HEK293 (cell line): ENCODE results near the gene TKTL1.

Experiments
- CTCF ChIA-PET: fragments of 350-600 bp; formaldehyde crosslinking; extraction: SDS; loops from one replicate; lab custom pipeline; 2021; ENCODE audit warnings: antibody characterized with exemption; lab: Yijun Ruan, JAX
- POLR2A ChIA-PET: fragments of 300-600 bp; formaldehyde crosslinking; extraction: SDS; loops from one replicate; lab custom pipeline; 2020; ENCODE audit warnings: antibody characterized with exemption, inconsistent platforms; lab: Yijun Ruan, JAX
- H3K27ac ChIP-seq: fragments of 200-500 bp; sonication (Bioruptor generic); 2 replicates; pipeline ENCODE4 v1.5.1; 2014; ENCODE audit warnings: low read depth, low read length, control low read depth, inconsistent platforms; ENCODE audit errors: extremely low read depth
- H3K36me3 ChIP-seq, 2 experiments: fragments of 200-500 bp in 1 of 2; sonication (Bioruptor generic) in 1 of 2; 1 replicate in 1 of 2; 2 replicates in 1 of 2; pipeline ENCODE4 v1.5.1; 2014 to 2017; ENCODE audit warnings: inconsistent platforms in 2 of 2, low read length in 2 of 2; ENCODE audit not compliant: control insufficient read depth in 2 of 2, insufficient read depth in 1 of 2
- H3K4me1 ChIP-seq: fragments of 200-500 bp; sonication (Bioruptor generic); 2 replicates; pipeline ENCODE4 v1.5.1; 2014; ENCODE audit warnings: mild to moderate bottlenecking, low read length, inconsistent platforms; ENCODE audit not compliant: control insufficient read depth, insufficient read depth
- H3K4me3 ChIP-seq: 2 replicates; pipeline ENCODE4 v1.5.1; 2011; ENCODE audit warnings: low read depth, mild to moderate bottlenecking, control low read depth, low read length, moderate library complexity
- H3K9me3 ChIP-seq: fragments of 200-500 bp; sonication (Bioruptor generic); 2 replicates; pipeline ENCODE4 v1.5.1; 2014; ENCODE audit warnings: low read depth, low read length, inconsistent platforms; ENCODE audit not compliant: control insufficient read depth, insufficient read depth
- BCL11B ChIP-seq: fragments of 450-650 bp; formaldehyde crosslinking; IDR thresholded peaks from 2 replicates; pipeline ENCODE4 v1.5.1; 2016; ENCODE audit warnings: low read depth, missing biosample characterization, missing genetic modification characterization
- GFI1B ChIP-seq: fragments of 450-650 bp; formaldehyde crosslinking; IDR thresholded peaks from 2 replicates; pipeline ENCODE4 v1.5.1; 2016; ENCODE audit warnings: missing biosample characterization, missing genetic modification characterization
- GLI4 ChIP-seq: fragments of 450-650 bp; formaldehyde crosslinking; IDR thresholded peaks from 2 replicates; pipeline ENCODE4 v1.5.1; 2016; ENCODE audit warnings: missing biosample characterization, missing genetic modification characterization
- HOXD13 ChIP-seq: sonication (generic); formaldehyde crosslinking; IDR thresholded peaks from 2 replicates; pipeline ENCODE4 v1.8.0; 2022; ENCODE audit warnings: missing genetic modification reagents, borderline replicate concordance
- SP2 ChIP-seq: fragments of 450-650 bp; formaldehyde crosslinking; IDR thresholded peaks from 2 replicates; pipeline ENCODE4 v1.5.1; 2016; ENCODE audit warnings: missing biosample characterization, missing genetic modification characterization
- SP3 ChIP-seq: fragments of 450-650 bp; formaldehyde crosslinking; IDR thresholded peaks from 2 replicates; pipeline ENCODE4 v1.5.1; 2016; ENCODE audit warnings: missing biosample characterization, missing genetic modification characterization
- SP7 ChIP-seq: fragments of 450-650 bp; formaldehyde crosslinking; IDR thresholded peaks from 2 replicates; pipeline ENCODE4 v1.5.1; 2016; ENCODE audit warnings: missing biosample characterization, missing genetic modification characterization
- ZBTB7A ChIP-seq: fragments of 450-650 bp; formaldehyde crosslinking; IDR thresholded peaks from 2 replicates; pipeline ENCODE4 v1.5.1; 2016; ENCODE audit warnings: low read depth, missing biosample characterization, missing genetic modification characterization
- ZFP37 ChIP-seq: fragments of 450-650 bp; formaldehyde crosslinking; IDR thresholded peaks from 2 replicates; pipeline ENCODE4 v1.5.1; 2016; ENCODE audit warnings: missing biosample characterization, missing genetic modification characterization
- ZNF140 ChIP-seq: fragments of 450-650 bp; formaldehyde crosslinking; IDR thresholded peaks from 2 replicates; pipeline ENCODE4 v1.5.1; 2016; ENCODE audit warnings: missing biosample characterization, missing genetic modification characterization
- ZNF354C ChIP-seq: fragments of 450-650 bp; formaldehyde crosslinking; IDR thresholded peaks from 2 replicates; pipeline ENCODE4 v1.5.1; 2016; ENCODE audit warnings: missing biosample characterization, missing genetic modification characterization, low read depth, borderline replicate concordance
- ZNF404 ChIP-seq: fragments of 450-650 bp; formaldehyde crosslinking; IDR thresholded peaks from 2 replicates; pipeline ENCODE4 v1.5.1; 2017; ENCODE audit warnings: missing biosample characterization, missing genetic modification characterization
- ZNF416 ChIP-seq: fragments of 450-650 bp; formaldehyde crosslinking; IDR thresholded peaks from 2 replicates; pipeline ENCODE4 v1.5.1; 2016; ENCODE audit warnings: missing biosample characterization, missing genetic modification characterization
- ZNF426 ChIP-seq: fragments of 450-650 bp; formaldehyde crosslinking; IDR thresholded peaks from 2 replicates; pipeline ENCODE4 v1.5.1; 2017; ENCODE audit warnings: missing biosample characterization, missing genetic modification characterization, mild to moderate bottlenecking, inconsistent platforms, moderate library complexity
- ZNF521 ChIP-seq: fragments of 450-650 bp; formaldehyde crosslinking; IDR thresholded peaks from 2 replicates; pipeline ENCODE4 v1.5.1; 2017; ENCODE audit warnings: missing biosample characterization, mild to moderate bottlenecking, missing genetic modification characterization
- ZNF558 ChIP-seq: fragments of 450-650 bp; formaldehyde crosslinking; IDR thresholded peaks from 2 replicates; pipeline ENCODE4 v1.5.1; 2016; ENCODE audit warnings: missing biosample characterization, missing genetic modification characterization
- ZNF571 ChIP-seq: fragments of 450-650 bp; formaldehyde crosslinking; IDR thresholded peaks from 2 replicates; pipeline ENCODE4 v1.5.0; 2017; ENCODE audit warnings: missing biosample characterization, missing genetic modification characterization
- ZNF629 ChIP-seq: fragments of 450-650 bp; formaldehyde crosslinking; IDR thresholded peaks from 2 replicates; pipeline ENCODE4 v1.5.1; 2017; ENCODE audit warnings: missing biosample characterization, missing genetic modification characterization
- ZNF701 ChIP-seq: fragments of 450-650 bp; formaldehyde crosslinking; IDR thresholded peaks from 2 replicates; pipeline ENCODE4 v1.5.1; 2016; ENCODE audit warnings: missing biosample characterization, missing genetic modification characterization
- ZNF843 ChIP-seq: fragments of 450-650 bp; formaldehyde crosslinking; IDR thresholded peaks from 2 replicates; pipeline ENCODE4 v1.5.1; 2016; ENCODE audit warnings: missing biosample characterization, missing genetic modification characterization
- TF ChIP-seq, protein P1 (sequence below): IDR thresholded peaks from 2 replicates; pipeline ENCODE4 v1.6.1; 2011; ENCODE audit warnings: mild to moderate bottlenecking, low read depth, low read length, borderline replicate concordance
- TF ChIP-seq, protein P2 (sequence below): fragments of 450-650 bp; formaldehyde crosslinking; IDR thresholded peaks from 2 replicates; pipeline ENCODE4 v1.5.1; 2016; ENCODE audit warnings: missing biosample characterization, missing genetic modification characterization, low read depth
- TF ChIP-seq, protein P3 (sequence below): fragments of 450-650 bp; formaldehyde crosslinking; IDR thresholded peaks from 2 replicates; pipeline ENCODE4 v1.5.1; 2016; ENCODE audit warnings: missing biosample characterization, missing genetic modification characterization
- TF ChIP-seq, protein P4 (sequence below): fragments of 450-650 bp; formaldehyde crosslinking; IDR thresholded peaks from 2 replicates; pipeline ENCODE4 v1.5.1; 2016; ENCODE audit warnings: missing biosample characterization, missing genetic modification characterization
- TF ChIP-seq, protein P5 (sequence below): fragments of 450-650 bp; formaldehyde crosslinking; IDR thresholded peaks from 2 replicates; pipeline ENCODE4 v1.5.1; 2016; ENCODE audit warnings: missing biosample characterization, missing genetic modification characterization
- TF ChIP-seq, protein P6 (sequence below): fragments of 450-650 bp; IDR thresholded peaks from 2 replicates; pipeline ENCODE4 v1.5.1; 2018; ENCODE audit warnings: missing biosample characterization, missing genetic modification characterization
- TF ChIP-seq, protein P7 (sequence below): fragments of 450-650 bp; formaldehyde crosslinking; IDR thresholded peaks from 2 replicates; pipeline ENCODE4 v1.5.1; 2016; ENCODE audit warnings: missing biosample characterization, missing genetic modification characterization

The TKTL1 gene

DNA sequence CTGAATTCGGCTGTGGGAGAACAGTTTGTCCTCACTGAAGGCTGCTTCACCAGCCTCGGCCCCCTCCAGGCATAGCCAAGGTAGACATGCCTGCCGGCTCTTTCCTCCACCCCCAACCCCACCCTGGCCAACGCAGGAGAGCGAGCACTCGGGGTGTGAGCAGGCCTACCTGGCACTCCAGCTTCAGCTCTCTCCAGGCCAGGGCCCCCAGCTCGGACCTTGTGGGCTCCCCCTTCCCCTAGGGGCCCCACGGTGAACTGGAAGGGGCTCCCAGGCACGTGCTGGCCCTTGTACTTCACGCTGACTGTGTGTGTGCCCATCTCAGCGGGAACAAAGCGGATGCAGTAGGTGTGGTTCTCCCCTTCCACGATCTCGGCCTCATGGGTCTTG, 56.4 kb downstream of the TKTL1 start:
- POLR2A ChIA-PET, result interaction anchor here (0.6 kb wide), 1 partner anchor 426 kb away, joined by 4 read pairs; no protein-coding TSS in a partner anchor
- peaks cover 0 to 90% of the 10 kb centered on the region in 2 experiments; a peak in 1 of 3 replicates for H3K36me3 ChIP-seq
- CTCF ChIA-PET, result no interaction called here
- TF ChIP-seq, protein P1, sequence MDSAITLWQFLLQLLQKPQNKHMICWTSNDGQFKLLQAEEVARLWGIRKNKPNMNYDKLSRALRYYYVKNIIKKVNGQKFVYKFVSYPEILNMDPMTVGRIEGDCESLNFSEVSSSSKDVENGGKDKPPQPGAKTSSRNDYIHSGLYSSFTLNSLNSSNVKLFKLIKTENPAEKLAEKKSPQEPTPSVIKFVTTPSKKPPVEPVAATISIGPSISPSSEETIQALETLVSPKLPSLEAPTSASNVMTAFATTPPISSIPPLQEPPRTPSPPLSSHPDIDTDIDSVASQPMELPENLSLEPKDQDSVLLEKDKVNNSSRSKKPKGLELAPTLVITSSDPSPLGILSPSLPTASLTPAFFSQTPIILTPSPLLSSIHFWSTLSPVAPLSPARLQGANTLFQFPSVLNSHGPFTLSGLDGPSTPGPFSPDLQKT, result no peak
- TF ChIP-seq, protein P2, sequence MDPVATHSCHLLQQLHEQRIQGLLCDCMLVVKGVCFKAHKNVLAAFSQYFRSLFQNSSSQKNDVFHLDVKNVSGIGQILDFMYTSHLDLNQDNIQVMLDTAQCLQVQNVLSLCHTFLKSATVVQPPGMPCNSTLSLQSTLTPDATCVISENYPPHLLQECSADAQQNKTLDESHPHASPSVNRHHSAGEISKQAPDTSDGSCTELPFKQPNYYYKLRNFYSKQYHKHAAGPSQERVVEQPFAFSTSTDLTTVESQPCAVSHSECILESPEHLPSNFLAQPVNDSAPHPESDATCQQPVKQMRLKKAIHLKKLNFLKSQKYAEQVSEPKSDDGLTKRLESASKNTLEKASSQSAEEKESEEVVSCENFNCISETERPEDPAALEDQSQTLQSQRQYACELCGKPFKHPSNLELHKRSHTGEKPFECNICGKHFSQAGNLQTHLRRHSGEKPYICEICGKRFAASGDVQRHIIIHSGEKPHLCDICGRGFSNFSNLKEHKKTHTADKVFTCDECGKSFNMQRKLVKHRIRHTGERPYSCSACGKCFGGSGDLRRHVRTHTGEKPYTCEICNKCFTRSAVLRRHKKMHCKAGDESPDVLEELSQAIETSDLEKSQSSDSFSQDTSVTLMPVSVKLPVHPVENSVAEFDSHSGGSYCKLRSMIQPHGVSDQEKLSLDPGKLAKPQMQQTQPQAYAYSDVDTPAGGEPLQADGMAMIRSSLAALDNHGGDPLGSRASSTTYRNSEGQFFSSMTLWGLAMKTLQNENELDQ (tag by site-specific recombination), result no peak
- TF ChIP-seq ZNF354C (no peak), GLI4 (tag by site-specific recombination) (no peak), ZNF571 (tag by site-specific recombination) (no peak), SP2 (tag by site-specific recombination) (no peak), GFI1B (tag by site-specific recombination) (no peak), ZNF140 (tag by site-specific recombination) (no peak), ZNF521 (no peak), BCL11B (no peak; the same call in 1 of the 2 replicates), ZNF416 (tag by site-specific recombination) (no peak), ZNF426 (no peak), SP3 (tag by site-specific recombination) (no peak), SP7 (tag by site-specific recombination) (no peak)
- TF ChIP-seq, protein P3, sequence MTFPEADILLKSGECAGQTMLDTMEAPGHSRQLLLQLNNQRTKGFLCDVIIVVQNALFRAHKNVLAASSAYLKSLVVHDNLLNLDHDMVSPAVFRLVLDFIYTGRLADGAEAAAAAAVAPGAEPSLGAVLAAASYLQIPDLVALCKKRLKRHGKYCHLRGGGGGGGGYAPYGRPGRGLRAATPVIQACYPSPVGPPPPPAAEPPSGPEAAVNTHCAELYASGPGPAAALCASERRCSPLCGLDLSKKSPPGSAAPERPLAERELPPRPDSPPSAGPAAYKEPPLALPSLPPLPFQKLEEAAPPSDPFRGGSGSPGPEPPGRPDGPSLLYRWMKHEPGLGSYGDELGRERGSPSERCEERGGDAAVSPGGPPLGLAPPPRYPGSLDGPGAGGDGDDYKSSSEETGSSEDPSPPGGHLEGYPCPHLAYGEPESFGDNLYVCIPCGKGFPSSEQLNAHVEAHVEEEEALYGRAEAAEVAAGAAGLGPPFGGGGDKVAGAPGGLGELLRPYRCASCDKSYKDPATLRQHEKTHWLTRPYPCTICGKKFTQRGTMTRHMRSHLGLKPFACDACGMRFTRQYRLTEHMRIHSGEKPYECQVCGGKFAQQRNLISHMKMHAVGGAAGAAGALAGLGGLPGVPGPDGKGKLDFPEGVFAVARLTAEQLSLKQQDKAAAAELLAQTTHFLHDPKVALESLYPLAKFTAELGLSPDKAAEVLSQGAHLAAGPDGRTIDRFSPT (tag by site-specific recombination), result no peak
- TF ChIP-seq, protein P4, sequence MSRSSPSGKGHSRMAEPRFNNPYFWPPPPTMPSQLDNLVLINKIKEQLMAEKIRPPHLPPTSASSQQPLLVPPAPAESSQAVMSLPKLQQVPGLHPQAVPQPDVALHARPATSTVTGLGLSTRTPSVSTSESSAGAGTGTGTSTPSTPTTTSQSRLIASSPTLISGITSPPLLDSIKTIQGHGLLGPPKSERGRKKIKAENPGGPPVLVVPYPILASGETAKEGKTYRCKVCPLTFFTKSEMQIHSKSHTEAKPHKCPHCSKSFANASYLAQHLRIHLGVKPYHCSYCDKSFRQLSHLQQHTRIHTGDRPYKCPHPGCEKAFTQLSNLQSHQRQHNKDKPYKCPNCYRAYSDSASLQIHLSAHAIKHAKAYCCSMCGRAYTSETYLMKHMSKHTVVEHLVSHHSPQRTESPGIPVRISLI, result no peak
- TF ChIP-seq, protein P5, sequence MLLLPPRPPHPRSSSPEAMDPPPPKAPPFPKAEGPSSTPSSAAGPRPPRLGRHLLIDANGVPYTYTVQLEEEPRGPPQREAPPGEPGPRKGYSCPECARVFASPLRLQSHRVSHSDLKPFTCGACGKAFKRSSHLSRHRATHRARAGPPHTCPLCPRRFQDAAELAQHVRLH (tag by site-specific recombination), result no peak
- TF ChIP-seq, protein P6, sequence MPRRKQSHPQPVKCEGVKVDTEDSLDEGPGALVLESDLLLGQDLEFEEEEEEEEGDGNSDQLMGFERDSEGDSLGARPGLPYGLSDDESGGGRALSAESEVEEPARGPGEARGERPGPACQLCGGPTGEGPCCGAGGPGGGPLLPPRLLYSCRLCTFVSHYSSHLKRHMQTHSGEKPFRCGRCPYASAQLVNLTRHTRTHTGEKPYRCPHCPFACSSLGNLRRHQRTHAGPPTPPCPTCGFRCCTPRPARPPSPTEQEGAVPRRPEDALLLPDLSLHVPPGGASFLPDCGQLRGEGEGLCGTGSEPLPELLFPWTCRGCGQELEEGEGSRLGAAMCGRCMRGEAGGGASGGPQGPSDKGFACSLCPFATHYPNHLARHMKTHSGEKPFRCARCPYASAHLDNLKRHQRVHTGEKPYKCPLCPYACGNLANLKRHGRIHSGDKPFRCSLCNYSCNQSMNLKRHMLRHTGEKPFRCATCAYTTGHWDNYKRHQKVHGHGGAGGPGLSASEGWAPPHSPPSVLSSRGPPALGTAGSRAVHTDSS, result no peak
- H3K4me1 ChIP-seq, result no peaks in the 10 kb centered on the region
- H3K27ac ChIP-seq, result no peak overlapping the region
- H3K4me3 ChIP-seq, result no peak overlapping the region
- H3K9me3 ChIP-seq, result no peaks in the 10 kb centered on the region

DNA sequence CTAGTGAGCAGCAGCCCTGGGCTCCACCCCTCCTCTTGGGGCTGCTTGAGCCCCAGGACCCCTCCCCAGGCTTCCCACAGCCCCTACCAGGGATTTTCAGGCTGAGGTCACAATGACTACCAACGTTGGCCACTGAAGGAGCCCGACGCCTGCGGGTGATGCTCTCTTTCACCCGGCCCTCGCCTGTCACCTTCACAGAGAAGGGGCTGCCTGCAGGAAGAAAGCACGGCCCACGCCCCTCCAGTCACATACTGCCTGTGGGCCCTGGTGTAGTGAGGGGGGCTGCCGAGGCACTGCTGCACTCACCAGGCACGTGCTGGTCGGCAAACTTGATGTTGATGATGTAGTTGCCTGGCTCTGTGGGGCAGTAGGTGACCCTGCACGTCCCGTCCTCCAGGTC, 56.9 kb downstream of the TKTL1 start:
- H3K27ac ChIP-seq, result no peak overlapping the region
- ChIA-PET CTCF (no interaction called here), POLR2A (no interaction called here)
- TF ChIP-seq, protein P7, sequence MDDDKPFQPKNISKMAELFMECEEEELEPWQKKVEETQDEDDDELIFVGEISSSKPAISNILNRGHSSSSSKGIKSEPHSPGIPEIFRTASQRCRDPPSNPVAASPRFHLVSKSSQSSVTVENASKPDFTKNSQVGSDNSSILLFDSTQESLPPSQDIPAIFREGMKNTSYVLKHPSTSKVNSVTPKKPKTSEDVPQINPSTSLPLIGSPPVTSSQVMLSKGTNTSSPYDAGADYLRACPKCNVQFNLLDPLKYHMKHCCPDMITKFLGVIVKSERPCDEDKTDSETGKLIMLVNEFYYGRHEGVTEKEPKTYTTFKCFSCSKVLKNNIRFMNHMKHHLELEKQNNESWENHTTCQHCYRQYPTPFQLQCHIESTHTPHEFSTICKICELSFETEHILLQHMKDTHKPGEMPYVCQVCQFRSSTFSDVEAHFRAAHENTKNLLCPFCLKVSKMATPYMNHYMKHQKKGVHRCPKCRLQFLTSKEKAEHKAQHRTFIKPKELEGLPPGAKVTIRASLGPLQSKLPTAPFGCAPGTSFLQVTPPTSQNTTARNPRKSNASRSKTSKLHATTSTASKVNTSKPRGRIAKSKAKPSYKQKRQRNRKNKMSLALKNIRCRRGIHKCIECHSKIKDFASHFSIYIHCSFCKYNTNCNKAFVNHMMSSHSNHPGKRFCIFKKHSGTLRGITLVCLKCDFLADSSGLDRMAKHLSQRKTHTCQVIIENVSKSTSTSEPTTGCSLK, result no peak
- TF ChIP-seq ZBTB7A (tag by site-specific recombination), result no peak
- no peak for TF ChIP-seq ZNF629 (tag by site-specific recombination)
- no peak for TF ChIP-seq ZNF701 (tag by site-specific recombination)
- TF ChIP-seq HOXD13, result no peak
- TF ChIP-seq ZFP37 (tag by site-specific recombination), result no peak
- no peak for TF ChIP-seq ZNF404 (tag by site-specific recombination)
- TF ChIP-seq ZNF843 (tag by site-specific recombination), result no peak
- TF ChIP-seq ZNF558 (tag by site-specific recombination), result no peak

More for the DNA sequence above, 56.9 kb downstream of the TKTL1 start:
- Histone ChIP-seq H3K36me3 (peaks cover 0 to 94% of the 10 kb centered on the region in 2 experiments; a peak in 1 of 3 replicates), H3K4me3 (no peak overlapping the region), H3K4me1 (no peaks in the 10 kb centered on the region), H3K9me3 (no peaks in the 10 kb centered on the region)
